GM21717 (cell line): ENCODE measurements around the gene AUTS2.

Experiments used
- ATAC-seq: cut with Tn5 transposase; IDR thresholded peaks from one replicate; pipeline ENCODE4 v1.9.1; 2021; ENCODE audit warnings: mild to moderate bottlenecking, moderate library complexity; ENCODE audit not compliant: unreplicated experiment

AUTS2 gene

DNA sequence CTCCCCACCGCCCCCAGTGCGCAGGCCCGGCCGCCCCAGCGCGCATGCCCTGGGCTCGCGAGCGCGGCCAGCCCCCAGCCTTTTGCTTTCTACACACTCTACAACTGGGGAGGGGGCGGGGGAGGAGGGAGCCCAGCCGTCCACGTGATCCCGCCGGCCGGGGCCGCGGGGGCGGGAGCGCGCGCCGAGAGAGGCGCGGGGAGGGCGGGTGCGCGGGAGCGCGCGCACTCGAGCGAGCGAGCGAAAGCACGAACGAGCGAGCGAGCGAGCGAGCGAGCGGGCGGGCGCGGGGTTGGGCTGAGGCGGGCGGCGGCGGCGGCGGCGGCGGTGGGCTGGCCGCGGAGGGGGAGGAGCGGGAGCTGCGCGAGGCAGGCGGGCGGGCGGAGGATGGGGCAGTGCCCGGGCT, at the start of gene AUTS2:
Gene AUTS2, plus strand, starts transcription at position 395 of the 406 bp plus-strand sequence. CDS start 1,179 bp downstream, outside the sequence.
- ATAC-seq, result peak; percentile 47

DNA sequence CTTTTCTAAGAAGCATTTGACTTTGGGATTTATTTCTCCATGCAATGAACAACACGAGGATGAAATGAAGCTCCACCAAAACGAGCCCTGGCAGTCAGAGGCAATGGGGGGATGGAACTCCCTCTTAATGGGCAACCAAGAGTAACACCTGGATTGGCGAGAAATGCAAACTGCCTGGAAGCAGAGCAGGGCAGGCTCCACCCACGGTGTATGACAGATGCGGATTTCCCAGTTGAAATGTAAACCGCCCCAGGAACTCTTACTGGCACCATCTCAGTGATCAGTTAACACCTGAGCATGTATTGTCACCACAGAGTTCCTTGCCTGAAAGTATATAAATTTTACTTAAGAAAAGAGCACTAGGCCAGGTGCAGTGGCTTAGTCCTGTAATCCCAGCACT, 47.3 kb upstream of the AUTS2 start:
- ATAC-seq, result no peak

DNA sequence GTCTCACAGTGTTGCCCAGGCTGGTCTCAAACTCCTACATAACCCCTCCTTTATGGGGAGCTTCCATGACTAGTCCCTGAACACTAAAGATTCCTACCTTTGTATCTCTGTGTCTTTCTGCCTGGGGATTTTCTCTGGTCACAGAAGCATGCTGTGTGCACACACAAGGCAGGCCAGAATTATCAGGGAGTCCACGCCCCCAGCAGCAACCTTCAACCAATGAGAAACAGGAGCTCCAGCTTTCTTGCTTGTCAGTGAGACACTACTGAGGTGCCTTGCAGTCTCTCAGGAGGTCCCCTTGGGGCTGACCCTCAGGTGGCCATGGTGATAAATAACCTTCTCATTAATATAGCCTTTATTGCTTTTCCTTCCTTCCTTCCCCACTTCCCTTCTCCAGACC, 45.1 kb upstream of the AUTS2 start:
- no peak for ATAC-seq

DNA sequence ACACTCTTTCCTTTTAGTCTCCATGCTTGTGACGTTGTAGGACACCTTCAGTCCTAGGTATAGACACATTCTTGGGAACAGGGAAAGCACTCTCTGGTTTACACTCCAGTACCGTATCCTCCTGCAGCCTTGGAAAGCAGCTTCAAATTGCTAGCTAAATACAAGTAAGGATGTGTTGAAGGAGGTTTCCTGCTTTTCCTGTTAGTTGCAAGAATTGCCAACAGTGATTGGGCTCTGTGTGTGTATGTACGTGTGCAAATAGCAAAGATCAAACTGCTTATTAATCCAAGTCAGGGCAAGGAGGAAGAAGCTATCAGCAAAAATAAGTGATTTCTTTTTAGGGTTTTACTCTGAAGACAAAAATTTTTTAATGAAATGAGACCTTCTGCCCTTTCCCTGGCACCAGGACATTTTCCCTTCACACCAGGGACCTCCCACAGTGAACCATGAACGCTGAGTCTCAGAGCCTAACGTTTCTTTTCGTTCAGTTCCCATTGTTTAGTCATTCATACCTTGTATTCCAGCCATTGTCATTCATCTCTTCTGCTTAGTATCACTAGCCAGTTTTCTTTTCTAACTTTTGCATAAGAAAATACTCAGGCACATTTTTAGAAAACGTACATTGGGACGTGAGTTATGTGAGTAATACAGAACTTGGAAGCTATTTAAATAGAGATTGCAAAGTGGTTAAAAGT, 36.9 kb upstream of the AUTS2 start:
- ATAC-seq, result no peak

DNA sequence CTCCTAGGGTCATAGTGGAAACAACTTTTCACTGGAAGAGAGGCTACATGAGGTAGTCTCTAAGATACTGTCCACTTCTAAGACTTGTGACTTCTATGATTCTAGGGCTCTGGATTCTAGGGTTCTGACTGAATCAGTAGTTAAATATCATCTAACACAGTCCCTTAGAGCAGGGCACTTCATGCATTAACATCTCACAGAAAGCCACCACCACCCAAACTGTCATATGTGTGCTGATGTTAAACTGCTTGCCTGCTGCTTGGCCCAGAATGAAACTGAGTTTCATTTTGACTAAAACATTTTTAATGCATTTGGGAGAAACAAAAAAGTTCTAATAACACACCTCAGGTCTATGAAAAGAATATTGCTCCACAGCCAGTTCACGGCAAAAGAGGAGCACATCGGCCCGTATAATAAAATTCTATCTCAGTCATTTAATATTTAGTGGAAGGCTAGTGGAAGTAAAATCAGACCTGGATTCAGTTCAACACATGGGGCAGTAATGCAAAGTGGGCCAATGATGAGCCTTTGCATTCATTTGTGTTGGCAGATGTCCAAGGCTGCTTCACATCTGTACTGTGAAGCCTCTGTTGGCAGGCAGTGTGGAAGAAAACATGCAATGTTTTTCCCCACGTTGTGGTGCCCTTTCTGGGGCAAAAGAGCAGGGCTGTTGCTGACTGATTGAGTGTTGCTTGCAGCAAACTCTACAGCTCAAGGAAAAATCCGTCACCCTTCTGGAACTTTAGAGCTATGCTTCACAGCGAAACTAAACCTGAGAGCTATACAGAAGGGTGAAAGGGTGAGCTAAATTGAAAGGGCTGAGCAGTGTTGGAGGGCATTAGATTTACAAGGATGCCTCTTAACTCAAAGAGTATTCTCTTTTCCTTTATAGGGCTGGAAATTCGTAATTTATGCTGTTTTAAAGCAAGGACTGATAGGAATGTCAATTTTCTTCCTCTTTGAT, 33.5 kb upstream of the AUTS2 start:
- ATAC-seq, result peak; percentile 73

DNA sequence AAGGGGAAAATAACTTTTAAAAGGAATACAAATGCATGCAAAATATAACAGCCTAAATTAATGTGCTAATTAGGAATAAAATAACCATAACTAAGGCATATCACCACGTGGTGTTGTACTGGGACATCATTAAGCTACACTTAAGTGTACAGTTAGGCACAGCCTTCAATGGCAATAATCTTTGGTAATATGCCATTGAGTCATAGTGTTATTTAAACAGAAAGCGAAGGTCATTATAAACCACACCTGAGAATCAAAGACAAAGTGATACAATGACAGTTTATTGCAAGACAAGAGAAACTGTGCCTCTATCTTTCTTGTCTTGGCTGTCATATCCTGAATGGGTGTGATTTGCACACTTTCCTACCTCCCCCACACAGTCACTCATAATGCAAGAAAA, 30.5 kb upstream of the AUTS2 start:
- no peak for ATAC-seq

DNA sequence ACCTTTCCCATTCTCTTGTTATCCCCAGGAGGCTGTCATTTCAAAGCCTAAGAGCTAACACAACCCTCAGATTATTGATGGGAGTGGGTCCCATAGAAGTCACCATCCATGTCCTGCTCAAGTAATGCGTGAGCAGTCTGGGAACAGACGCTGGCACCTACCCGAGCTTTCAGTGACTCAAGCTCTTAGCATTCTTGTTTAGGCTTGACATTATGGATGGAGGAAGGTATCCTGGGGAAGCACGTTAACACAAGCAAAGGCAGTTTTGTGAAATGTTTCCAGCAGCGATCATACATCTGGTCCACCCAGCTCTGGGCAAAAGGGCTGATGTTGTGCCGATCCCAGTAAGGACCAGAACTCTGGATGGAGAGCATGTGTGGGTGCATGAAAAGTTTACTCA, 30.0 kb upstream of the AUTS2 start:
- ATAC-seq, result no peak

DNA sequence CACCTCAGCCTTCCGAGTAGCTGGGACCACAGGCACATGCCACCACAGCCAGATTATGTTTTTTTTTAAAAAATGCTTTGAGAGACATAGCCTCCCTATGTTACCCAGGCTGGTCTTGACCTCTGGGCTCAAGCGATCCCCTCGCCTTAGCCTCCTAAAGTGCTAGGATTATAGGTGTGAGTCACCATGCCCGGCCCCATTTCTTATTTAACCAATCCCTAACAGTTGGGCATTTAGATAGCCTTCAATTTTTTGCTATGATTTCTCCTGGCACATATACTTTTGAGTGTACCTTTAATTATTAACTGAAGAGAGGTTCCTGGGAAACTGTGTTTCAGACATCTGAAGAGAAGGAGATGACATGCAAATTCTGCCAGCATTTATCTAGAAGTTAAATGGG, 22.6 kb upstream of the AUTS2 start:
- no peak for ATAC-seq

DNA sequence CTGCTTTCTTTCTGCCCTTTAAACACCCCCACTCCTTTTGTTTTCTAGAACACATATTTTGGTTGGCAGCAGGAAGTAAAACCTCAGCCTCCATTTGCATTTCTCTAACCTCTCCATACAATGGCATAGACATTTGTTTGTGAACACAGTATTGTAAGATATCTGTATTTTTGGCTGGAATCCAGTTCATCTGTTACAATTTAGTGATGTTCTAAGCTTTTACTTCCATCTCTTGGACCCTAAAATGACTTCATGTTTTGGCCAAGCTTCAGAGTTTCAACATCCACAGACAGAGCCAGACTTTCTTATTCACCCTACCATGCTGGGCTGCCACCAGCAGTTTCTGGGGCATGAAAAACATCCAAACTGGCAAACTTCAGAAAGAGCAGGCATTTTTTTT, 21.1 kb upstream of the AUTS2 start:
- peak; percentile 58 for ATAC-seq

DNA sequence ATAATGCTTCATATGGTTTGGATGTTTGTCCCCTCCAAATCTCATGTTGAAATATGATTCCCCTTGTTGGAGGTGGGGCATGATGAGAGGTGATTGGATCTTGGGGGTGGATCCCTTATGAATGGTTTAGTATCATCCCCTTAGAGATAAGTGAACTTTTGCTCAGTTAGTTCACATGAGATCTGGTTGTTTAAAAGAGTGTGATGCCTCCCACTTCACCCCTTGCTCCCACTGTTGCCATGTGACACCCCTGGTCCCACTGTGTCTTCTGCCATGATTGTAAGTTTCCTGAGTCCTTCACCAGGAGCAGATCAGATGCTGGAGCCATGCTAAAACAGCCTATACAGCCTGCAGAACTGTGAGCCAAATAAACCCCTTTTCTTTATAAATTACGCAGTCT, 13.1 kb upstream of the AUTS2 start:
- no peak for ATAC-seq

DNA sequence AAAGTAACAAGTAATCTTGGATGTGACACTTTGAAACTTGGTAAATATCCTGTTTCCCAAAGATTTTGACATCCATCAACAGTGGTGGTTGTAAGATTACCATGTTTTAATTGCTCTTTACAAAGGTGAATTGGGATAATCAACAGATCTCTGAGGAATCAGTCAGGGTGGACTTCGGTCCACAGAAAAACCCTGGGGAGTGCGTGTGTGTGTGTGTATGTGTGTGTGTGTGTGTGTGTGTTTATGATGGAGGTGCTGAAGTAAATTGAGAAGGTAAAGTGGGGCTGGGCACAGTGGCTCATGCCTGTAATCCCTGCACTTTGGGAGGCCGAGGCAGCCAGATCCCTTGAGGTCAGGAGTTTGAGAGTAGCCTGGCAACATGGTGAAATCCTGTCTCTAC, 12.0 kb upstream of the AUTS2 start:
- ATAC-seq, result no peak

DNA sequence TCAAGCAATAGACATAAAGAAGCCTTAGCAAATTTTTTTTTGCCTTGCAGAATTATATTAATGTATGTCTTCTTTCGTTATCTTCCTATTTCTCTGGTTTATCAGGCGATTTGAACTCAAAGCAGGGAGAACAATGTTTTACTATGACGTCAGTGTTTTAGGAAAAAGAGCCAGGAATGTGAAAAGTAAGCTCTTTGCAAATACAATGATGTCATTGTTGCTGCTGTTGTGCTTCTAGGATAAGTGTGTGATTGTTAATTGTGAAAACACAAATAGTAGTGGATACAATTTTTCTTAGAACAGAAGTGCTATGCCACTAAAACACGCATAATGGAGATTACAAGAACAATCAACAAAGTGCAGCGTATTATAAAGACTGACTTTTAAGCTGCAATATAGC, 9.5 kb upstream of the AUTS2 start:
- ATAC-seq, result no peak

DNA sequence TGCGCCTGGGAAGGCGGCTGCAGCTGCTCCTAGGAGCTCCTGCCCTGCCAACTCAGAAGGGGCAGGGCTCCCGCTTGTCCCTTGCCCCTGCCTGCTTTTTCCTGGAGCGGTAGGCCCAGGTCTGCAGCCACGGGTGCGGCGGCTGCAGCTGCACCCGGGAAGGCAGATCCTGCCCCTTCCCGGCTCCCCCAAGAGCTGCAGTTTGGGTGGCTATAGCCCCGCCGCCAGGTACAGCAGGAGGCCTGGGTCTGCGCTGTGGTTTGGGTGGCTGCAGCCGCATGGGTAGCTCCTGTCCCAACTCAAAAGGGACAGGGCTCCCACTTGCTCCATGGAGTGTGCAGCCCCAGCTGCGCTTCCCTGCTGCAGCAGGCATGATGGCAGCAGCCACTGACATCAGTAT, 6.5 kb upstream of the AUTS2 start:
- ATAC-seq, result no peak

DNA sequence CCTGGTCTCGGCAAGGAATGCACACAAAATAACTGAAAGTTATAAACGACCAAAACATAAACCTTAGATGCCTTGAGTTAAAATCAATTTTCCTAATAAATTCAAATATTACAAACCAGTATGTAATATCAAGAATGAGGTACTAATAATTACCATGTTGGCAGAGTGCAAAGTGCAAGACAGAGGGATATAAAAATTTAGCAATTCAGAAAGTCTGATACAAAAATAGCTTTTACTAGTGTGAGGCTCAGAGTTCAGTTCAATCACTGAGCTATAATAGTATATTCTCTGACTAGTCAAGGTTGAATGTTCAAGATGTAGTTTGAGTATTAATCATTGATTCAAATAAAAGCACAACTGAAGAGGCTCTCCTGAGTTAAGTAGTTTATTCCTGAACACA, 4.8 kb upstream of the AUTS2 start:
- ATAC-seq, result no peak

DNA sequence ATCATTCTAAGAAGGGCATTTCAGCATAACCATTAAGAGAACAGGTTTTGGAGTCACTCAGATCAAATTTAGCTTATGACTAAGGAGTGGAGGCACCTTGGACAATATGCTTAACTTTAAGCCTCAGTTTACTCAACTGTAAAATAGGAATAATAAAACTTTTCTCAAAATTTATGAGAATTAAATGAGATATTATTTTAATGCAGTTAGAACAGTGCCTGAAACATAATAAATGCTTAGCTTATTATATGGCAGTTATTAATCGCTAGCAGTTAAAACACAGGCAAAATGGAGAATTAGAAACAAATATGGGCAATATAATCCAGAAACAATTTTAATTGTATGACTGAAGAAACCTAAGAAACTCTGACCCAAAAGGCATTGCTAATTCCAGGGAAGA, 2.9 kb upstream of the AUTS2 start:
- ATAC-seq, result no peak

DNA sequence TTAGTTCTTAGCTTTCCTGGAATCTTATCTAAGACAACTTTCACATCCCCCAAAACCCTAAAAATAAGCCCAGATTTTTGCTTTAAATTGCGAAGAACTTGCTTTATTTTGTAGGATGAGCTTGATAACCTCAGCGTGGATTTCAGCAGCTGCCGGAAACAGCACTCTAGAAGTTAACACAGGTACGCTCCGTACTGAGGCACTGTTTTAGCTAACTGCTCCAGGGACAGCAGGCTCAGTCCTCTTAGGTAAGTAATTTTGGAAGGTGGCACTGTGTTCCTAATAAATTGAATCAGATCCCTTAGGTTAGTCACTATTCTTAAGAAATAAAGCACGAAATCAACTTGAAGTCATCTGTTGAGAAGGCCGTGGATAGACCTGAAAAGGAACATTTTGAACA, 2.2 kb upstream of the AUTS2 start:
- no peak for ATAC-seq

DNA sequence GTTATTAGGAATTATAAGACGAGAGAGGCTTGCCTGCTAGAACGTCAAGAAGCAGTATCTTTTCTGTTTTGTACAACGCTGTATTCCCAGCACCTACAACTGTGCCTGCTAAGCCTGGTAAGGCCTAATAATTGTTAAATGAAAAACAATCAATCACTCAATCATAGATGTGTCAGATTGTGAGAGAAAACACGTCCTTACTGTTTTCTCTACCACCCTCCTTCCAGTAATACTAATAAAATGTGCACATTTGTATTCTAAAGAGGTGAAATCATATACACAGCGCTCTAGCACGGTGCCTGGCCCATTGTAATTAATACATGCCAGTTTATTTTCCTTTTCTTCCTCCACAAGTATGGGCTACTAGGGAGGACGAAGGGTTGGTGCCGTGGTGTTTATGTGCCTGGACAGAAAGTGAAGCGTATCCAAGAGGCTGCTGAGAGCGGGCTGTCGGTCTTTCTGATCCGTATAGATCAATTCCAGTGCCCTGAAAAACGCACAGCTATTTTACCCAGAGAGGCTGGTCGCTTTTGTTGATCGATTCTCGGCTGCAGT, 1.5 kb upstream of the AUTS2 start:
- ATAC-seq, result no peak

DNA sequence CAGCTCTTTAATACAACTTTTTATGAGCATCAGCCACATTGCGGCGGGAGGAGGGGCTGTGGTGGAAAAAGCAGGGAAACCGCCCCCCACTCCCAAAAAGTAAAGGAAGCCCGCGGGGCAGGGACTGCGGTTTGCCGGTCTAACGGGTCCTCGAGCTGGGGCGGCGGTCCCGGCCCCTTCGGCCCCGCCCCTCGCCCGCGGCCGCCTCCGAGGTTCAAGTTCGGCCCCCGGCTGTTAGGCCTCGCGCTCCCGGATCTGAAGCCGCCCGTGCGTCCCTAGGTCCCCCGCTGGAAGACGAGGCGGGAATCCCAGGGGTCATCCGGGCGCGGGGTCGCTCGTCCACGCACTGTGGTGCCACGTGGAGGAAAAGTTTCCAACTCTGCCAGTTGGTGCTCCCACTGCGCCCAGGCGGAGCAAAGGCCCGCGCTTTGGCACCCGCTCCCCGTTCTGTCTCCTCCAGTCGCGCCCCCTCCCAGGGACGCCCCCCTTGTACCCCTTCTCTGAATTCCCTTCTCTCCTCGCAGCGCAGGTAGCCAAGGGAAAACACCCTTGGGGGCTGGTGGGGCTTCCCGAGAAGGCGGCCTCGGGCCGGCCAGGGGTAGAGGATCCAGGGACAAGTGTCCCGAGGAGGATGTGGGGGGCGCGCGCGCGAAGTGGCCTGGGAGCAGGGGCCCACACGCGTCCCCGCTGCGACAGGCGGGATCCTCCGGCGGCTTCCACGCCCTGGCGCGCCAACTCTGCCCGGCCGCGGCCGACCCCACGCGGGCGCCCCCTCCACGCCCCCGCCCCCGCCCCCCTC, 798 bp upstream of the AUTS2 start:
- ATAC-seq, result peak; percentile 21

DNA sequence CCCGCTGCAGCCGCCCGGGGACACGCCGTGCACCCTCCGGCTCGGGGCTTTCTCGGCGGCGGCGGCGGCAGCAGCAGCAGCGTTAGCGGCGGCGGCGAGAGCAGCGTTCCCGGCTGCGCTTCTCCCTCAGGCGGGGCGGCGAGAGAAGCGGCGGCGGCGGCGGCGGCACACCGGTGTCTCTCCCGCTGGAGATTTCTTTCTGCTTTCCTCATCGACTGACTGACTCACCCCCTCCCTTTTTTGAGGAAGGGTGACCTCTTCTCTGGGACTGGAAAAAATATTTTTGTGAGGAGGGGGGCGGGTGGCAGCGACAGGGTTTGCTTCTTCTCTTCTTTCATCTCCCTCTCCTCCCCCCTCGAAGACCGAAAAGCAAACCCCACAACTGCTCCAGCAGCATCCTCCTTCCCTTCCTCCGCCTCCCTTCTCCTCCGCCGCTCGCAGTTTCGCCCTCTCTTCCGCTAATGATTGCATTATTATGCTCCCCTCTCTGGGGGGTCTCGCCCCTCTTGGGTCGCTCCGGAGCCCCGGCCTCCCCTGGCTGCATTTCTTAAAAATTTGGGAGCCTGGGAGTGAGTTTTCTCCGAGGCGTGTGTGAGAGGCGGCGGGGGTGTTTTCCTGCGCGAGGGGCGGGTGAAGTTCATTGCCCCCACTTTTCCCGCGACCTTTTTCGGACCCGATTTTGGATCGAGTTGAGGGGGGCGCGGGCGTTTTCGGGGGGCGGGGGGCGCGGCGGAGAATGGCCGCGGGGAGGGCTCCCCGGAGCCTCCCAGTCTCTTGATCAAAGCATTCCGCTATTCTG, 411 bp downstream of the AUTS2 start:
- ATAC-seq, result peak; percentile 13

DNA sequence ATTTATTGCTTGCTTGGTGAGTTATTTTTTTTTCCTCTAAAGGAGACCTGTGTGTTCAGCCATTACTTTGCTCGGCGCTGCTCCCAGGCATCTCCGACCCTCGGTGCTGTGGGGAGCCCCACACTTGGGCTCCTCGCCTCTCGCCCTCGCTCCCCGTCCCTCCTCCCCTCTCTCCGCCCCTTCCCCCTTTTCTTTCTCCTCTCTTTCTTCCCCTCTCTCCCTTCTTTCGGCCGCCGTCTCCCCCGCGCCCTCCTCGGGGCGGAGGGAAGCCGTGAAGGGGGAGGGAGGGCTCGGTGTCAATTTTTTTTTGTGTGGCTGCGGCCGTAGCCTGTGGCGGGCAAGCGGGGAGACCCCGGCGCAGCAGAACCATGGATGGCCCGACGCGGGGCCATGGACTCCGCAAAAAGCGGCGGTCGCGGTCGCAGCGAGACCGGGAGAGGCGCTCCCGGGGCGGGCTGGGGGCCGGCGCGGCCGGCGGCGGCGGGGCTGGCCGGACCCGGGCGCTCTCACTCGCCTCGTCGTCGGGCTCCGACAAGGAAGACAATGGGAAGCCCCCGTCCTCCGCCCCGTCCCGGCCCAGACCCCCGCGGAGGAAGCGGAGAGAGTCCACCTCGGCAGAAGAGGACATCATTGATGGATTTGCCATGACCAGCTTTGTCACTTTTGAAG, 1.1 kb downstream of the AUTS2 start:
- no peak for ATAC-seq
